Esophagus muscularis mucosa (tissue), 4 donors: Measurements from ENCODE around the gene AOC3.

ENCODE experiments used
- CTCF ChIP-seq, 3 experiments: fragments of 200-600 bp in 2 of 3; fragments of 450-650 bp in 1 of 3; sonication (generic) in 2 of 3; IDR thresholded peaks; one replicate each; pipeline ENCODE4 v1.5.1; 2017 to 2019; ENCODE audit warnings: antibody characterized with exemption in 3 of 3, mild to moderate bottlenecking in 2 of 3, moderate library complexity in 1 of 3
- EP300 ChIP-seq: sonication (generic); formaldehyde crosslinking; IDR thresholded peaks from one replicate; pipeline ENCODE4 v1.6.1; 2017; ENCODE audit warnings: antibody characterized with exemption
- POLR2AphosphoS5 ChIP-seq, 2 donors: sonication (generic); formaldehyde crosslinking; IDR thresholded peaks; one replicate each; pipeline ENCODE4 v1.6.1; 2017; ENCODE audit warnings: antibody characterized with exemption in 2 of 2

- TF ChIP-seq POLR2AphosphoS5 (IDR thresholded peaks at IDR 0.05) (no peak), CTCF (IDR thresholded peaks at IDR 0.05) (no peak), EP300 (no peak)
These were observed 4.1 kb downstream of the AOC3 start for GRCh38 chr17:42855048-42855596.
